IMR-90 (cell line): ENCODE results near the gene CMSS1. TPM values are rescaled to one million over a fixed set of nuclear protein-coding genes. Genes with fewer than 3 reads are reported as not detected.

Experiments used
- ATAC-seq: fragments of 200-7000 bp; cut with Tn5 transposase; 2 replicates; pipeline ENCODE4 v1.9.1; 2020; ENCODE audit warnings: low read depth, mild to moderate bottlenecking, moderate library complexity
- BruUV-seq: library from RNA; stranded (reverse); fragments of 400-500 nt; replicated peaks from 2 replicates; lab custom pipeline; 2021; lab: Mats Ljungman, UMichigan
- CTCF ChIA-PET: fragments of 300-600 bp; formaldehyde crosslinking; extraction: SDS; loops from one replicate; lab custom pipeline; 2021; ENCODE audit warnings: antibody characterized with exemption; lab: Yijun Ruan, JAX
- POLR2A ChIA-PET: fragments of 300-600 bp; sonication (Branson Sonifier 250); formaldehyde crosslinking; loops from one replicate; lab custom pipeline; 2022; ENCODE audit warnings: antibody characterized with exemption; ENCODE audit not compliant: unreplicated experiment; lab: Charles Lee
- DNase-seq: peaks from one replicate; pipeline ENCODE4 v3.0.0; 2013
- H2AFZ ChIP-seq: replicated peaks from 2 replicates; pipeline ENCODE3; 2013; ENCODE audit warnings: low read length, mild to moderate bottlenecking; ENCODE audit not compliant: poor library complexity
- H2AK5ac ChIP-seq: 2 replicates; pipeline ENCODE4 v1.6.1; 2013; ENCODE audit warnings: low read depth, low read length, inconsistent platforms
- H2AK9ac ChIP-seq: replicated peaks from 2 replicates; pipeline ENCODE3; 2013; ENCODE audit warnings: mild to moderate bottlenecking, low read depth, low read length, moderate library complexity; ENCODE audit not compliant: poor library complexity
- H2BK120ac ChIP-seq: 2 replicates; pipeline ENCODE4 v1.6.1; 2013; ENCODE audit warnings: low read depth, low read length, inconsistent platforms
- H2BK15ac ChIP-seq: 3 replicates; pipeline ENCODE4 v1.6.1; 2013; ENCODE audit warnings: low read depth, low read length, inconsistent platforms
- H2BK20ac ChIP-seq: 2 replicates; pipeline ENCODE4 v1.6.1; 2013; ENCODE audit warnings: low read depth, mild to moderate bottlenecking, inconsistent platforms, low read length, moderate library complexity
- H2BK5ac ChIP-seq: 2 replicates; pipeline ENCODE4 v1.6.1; 2013; ENCODE audit warnings: mild to moderate bottlenecking, low read depth, low read length, inconsistent platforms; ENCODE audit not compliant: poor library complexity, severe bottlenecking
- H3K14ac ChIP-seq: replicated peaks from 2 replicates; pipeline ENCODE4 v1.6.1; 2013; ENCODE audit warnings: low read depth, low read length, inconsistent platforms
- H3K18ac ChIP-seq: 2 replicates; pipeline ENCODE4 v1.6.1; 2013; ENCODE audit warnings: low read depth, low read length, control low read depth
- H3K23ac ChIP-seq: 2 replicates; pipeline ENCODE4 v1.6.1; 2013; ENCODE audit warnings: low read depth, low read length, inconsistent platforms
- H3K27ac ChIP-seq: 2 replicates; pipeline ENCODE4 v1.5.1; 2013; ENCODE audit warnings: mild to moderate bottlenecking, control low read depth, low read length; ENCODE audit not compliant: insufficient read depth
- H3K27me3 ChIP-seq: 2 replicates; pipeline ENCODE4 v1.6.1; 2013; ENCODE audit warnings: low read length; ENCODE audit not compliant: control insufficient read depth, insufficient read depth
- H3K36me3 ChIP-seq: 2 replicates; pipeline ENCODE4 v1.6.1; 2013; ENCODE audit warnings: low read length, mixed read lengths; ENCODE audit not compliant: control insufficient read depth, insufficient read depth
- H3K4ac ChIP-seq: 2 replicates; pipeline ENCODE4 v1.6.1; 2013; ENCODE audit warnings: low read depth, low read length, inconsistent platforms
- H3K4me1 ChIP-seq: 2 replicates; pipeline ENCODE4 v1.6.1; 2013; ENCODE audit warnings: low read length, mixed read lengths; ENCODE audit not compliant: control insufficient read depth, insufficient read depth
- H3K4me2 ChIP-seq: 2 replicates; pipeline ENCODE4 v1.6.1; 2013; ENCODE audit warnings: low read depth, mild to moderate bottlenecking, control low read depth, low read length, moderate library complexity
- H3K4me3 ChIP-seq: 2 replicates; pipeline ENCODE4 v1.5.1; 2013; ENCODE audit warnings: low read depth, mild to moderate bottlenecking, control low read depth, low read length, moderate library complexity; ENCODE audit not compliant: insufficient read depth
- H3K56ac ChIP-seq: 2 replicates; pipeline ENCODE4 v1.6.1; 2013; ENCODE audit warnings: low read length, inconsistent platforms; ENCODE audit not compliant: insufficient read depth; ENCODE audit errors: extremely low read depth
- H3K79me1 ChIP-seq, 2 experiments: 2 replicates each; pipeline ENCODE4 v1.6.1; 2013; ENCODE audit warnings: low read length in 2 of 2, inconsistent platforms in 1 of 2, low read depth in 1 of 2
- H3K9ac ChIP-seq: 2 replicates; pipeline ENCODE4 v1.6.1; 2013; ENCODE audit warnings: low read depth, low read length, control low read depth
- H3K9me1 ChIP-seq: 2 replicates; pipeline ENCODE4 v1.6.1; 2013; ENCODE audit warnings: low read length, inconsistent platforms; ENCODE audit not compliant: insufficient read depth
- H3K9me3 ChIP-seq: 2 replicates; pipeline ENCODE4 v1.6.1; 2013; ENCODE audit warnings: low read length; ENCODE audit not compliant: control insufficient read depth, insufficient read depth
- H4K20me1 ChIP-seq: 2 replicates; pipeline ENCODE4 v1.6.1; 2013; ENCODE audit warnings: low read length, inconsistent platforms; ENCODE audit not compliant: insufficient read depth
- H4K5ac ChIP-seq: 2 replicates; pipeline ENCODE4 v1.6.1; 2013; ENCODE audit warnings: mild to moderate bottlenecking, low read depth, low read length, control low read depth
- H4K8ac ChIP-seq, 2 experiments: 2 replicates each; pipeline ENCODE4 v1.6.1; 2013; ENCODE audit warnings: low read depth in 2 of 2, low read length in 2 of 2, control low read depth in 1 of 2, inconsistent platforms in 1 of 2
- H4K91ac ChIP-seq: 2 replicates; pipeline ENCODE4 v1.6.1; 2013; ENCODE audit warnings: low read depth, low read length, inconsistent platforms; ENCODE audit not compliant: insufficient read depth
- BHLHE40 ChIP-seq: fragments of 150-350 bp; IDR thresholded peaks from 2 replicates; pipeline ENCODE4 v1.6.1; 2016; ENCODE audit warnings: mild to moderate bottlenecking, low read depth, low read length
- CEBPB ChIP-seq: IDR thresholded peaks from 2 replicates; pipeline ENCODE4 v1.6.1; 2012; ENCODE audit warnings: low read depth, low read length, improper control_type of control experiment
- CHD1 ChIP-seq: IDR thresholded peaks from 2 replicates; pipeline ENCODE4 v1.6.1; 2012; ENCODE audit warnings: low read depth, low read length, improper control_type of control experiment
- FOS ChIP-seq: fragments of 150-350 bp; IDR thresholded peaks from 2 replicates; pipeline ENCODE4 v1.6.1; 2016; ENCODE audit warnings: low read depth, low read length
- MAFK ChIP-seq: IDR thresholded peaks from 2 replicates; pipeline ENCODE4 v1.6.1; 2012; ENCODE audit warnings: low read depth, low read length, improper control_type of control experiment
- MAZ ChIP-seq: IDR thresholded peaks from 2 replicates; pipeline ENCODE4 v1.6.1; 2012; ENCODE audit warnings: low read depth, mild to moderate bottlenecking, low read length, improper control_type of control experiment, moderate library complexity, borderline replicate concordance
- MXI1 ChIP-seq: IDR thresholded peaks from 2 replicates; pipeline ENCODE4 v1.6.1; 2012; ENCODE audit warnings: low read depth, mild to moderate bottlenecking, low read length, moderate library complexity, borderline replicate concordance
- NFE2L2 ChIP-seq: fragments of 150-350 bp; IDR thresholded peaks from 2 replicates; pipeline ENCODE4 v1.6.1; 2016; ENCODE audit warnings: low read depth, mild to moderate bottlenecking, low read length
- POLR2A ChIP-seq: IDR thresholded peaks from 2 replicates; pipeline ENCODE4 v1.6.1; 2012; ENCODE audit warnings: mild to moderate bottlenecking, low read depth, low read length
- RAD21 ChIP-seq: IDR thresholded peaks from 2 replicates; pipeline ENCODE4 v1.6.1; 2012; ENCODE audit warnings: low read length, improper control_type of control experiment
- RCOR1 ChIP-seq: IDR thresholded peaks from 2 replicates; pipeline ENCODE4 v1.6.1; 2012; ENCODE audit warnings: mild to moderate bottlenecking, low read length, improper control_type of control experiment; ENCODE audit not compliant: insufficient replicate concordance
- RFX5 ChIP-seq: IDR thresholded peaks from 2 replicates; pipeline ENCODE4 v1.8.0; 2012; ENCODE audit warnings: low read depth, mild to moderate bottlenecking, low read length, moderate library complexity
- SMC3 ChIP-seq: fragments of 150-350 bp; IDR thresholded peaks from 2 replicates; pipeline ENCODE4 v1.6.1; 2016; ENCODE audit warnings: low read depth, mild to moderate bottlenecking, antibody characterized with exemption, low read length, moderate library complexity
- WGBS, 2 experiments: methylation state at CpG; one replicate each; pipeline versions ENCODE4 v1.1.5 to v1.1.7; 2013; ENCODE audit warnings: missing lambda C conversion rate in 2 of 2; ENCODE audit not compliant: insufficient read length in 1 of 2; ENCODE audit errors: extremely low coverage in 2 of 2; 5-methylcytosine and 5-hydroxymethylcytosine counted together
- dilution Hi-C: fragments of 300-500 bp; cut with HindIII; formaldehyde crosslinking; loops from one replicate; pipeline ENCODE4 v1.14.3; 2018; ENCODE audit warnings: low sequenced_read_pairs; ENCODE audit not compliant: unreplicated experiment
- in situ Hi-C: fragments of 300-500 bp; cut with MboI; formaldehyde crosslinking; loops from 3 replicates; pipeline ENCODE4 v1.14.3; 2019; ENCODE audit warnings: low sequenced_read_pairs, inconsistent platforms, mixed read lengths
- intact Hi-C: fragments of 100-400 bp; cut with micrococcal nuclease; formaldehyde crosslinking; loops from 2 replicates; pipeline ENCODE4 v1.10.0; 2022
- polyA plus RNA-seq, 3 experiments: library from polyadenylated mRNA; depleted of rRNA; stranded (reverse); fragments of >200 nt; gene quantifications; 2 replicates each; pipeline ENCODE4 v1.2.3, GENCODE V29; 2012; ENCODE audit warnings: low replicate concordance in 1 of 3
- total RNA-seq: library from RNA; depleted of rRNA; stranded (reverse); fragments of >200 nt; gene quantifications from 2 replicates; pipeline ENCODE4 v1.2.3, GENCODE V29; 2012
- TF ChIP-seq, protein P1 (sequence below): conservative IDR thresholded peaks from 2 replicates; pipeline ENCODE4 v1.5.1; 2012; ENCODE audit warnings: mild to moderate bottlenecking, low read depth, low read length, improper control_type of control experiment
- TF ChIP-seq, protein P2 (sequence below): fragments of 150-350 bp; IDR thresholded peaks from 2 replicates; pipeline ENCODE4 v1.6.1; 2017; ENCODE audit warnings: mild to moderate bottlenecking, antibody characterized with exemption, low read length, low read depth

The CMSS1 gene
- total and polyA plus RNA-seq, 2 of the 4 experiments (the other 2 are of a cell fraction) = 12.5 to 13.6 TPM

DNA sequence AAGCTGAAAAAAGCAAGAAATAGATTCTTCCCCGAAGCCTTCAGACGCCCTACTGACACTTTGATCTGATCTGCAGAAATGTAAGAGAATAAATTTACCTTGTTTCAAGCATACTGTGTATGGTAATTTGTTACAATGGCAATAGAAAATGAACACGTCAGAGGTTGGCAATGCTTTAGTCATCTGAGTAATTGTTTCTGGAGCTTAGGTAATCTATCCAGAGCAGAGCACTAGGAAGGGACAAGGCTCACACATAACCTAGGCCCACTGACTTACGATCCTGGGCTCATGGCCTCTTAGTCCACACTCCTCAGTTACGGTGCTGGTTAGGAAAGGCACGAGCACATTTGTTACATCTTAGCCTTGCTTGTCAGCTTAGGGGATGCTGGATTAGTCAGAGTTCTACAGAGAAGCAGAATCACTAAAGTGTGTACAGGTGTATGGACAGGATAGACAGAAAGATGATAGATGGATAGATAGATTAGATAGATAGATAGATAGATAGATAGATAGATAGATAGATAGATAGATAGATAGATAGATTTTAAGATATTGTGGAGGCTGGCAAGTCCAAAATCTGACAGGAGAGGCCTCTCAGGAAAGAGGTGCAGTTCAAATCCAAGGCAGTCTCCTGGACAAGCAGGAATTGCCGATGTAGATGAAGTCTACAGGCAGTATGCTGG lies 396.4 kb downstream of the CMSS1 start:
- H3K9me1 ChIP-seq = peaks cover 4% of the 10 kb centered on the region
- no peaks in the 10 kb centered on the region for H3K9me3 ChIP-seq
- no peak overlapping the region for H2BK5ac ChIP-seq
- H3K27ac ChIP-seq = no peak overlapping the region
- H3K4me3 ChIP-seq = no peak overlapping the region
- no peaks in the 10 kb centered on the region for H4K20me1 ChIP-seq
- DNase-seq = peak; percentile 32
- no peaks in the 10 kb centered on the region for H3K79me1 ChIP-seq
- dilution Hi-C loops (no loop called here), in situ Hi-C loops (no loop called here), intact Hi-C loops (no loop called here)
- no peak for ATAC-seq
- H3K56ac ChIP-seq = no peak overlapping the region
- H3K27me3 ChIP-seq = no peaks in the 10 kb centered on the region; the same call in 1 of the 2 replicates
- peak overlapping the region; percentile 72 for H2AK5ac ChIP-seq
- H3K18ac ChIP-seq = no peak overlapping the region; the same call in 1 of the 2 replicates
- H3K23ac ChIP-seq = peak overlapping the region; percentile 16; the same call in 1 of the 2 replicates
- H3K4me2 ChIP-seq = no peak overlapping the region
- H3K4me1 ChIP-seq = peaks cover 16% of the 10 kb centered on the region
- H4K5ac ChIP-seq = 0 out of 2 replicates have a peak overlapping the region, but pooled peaks have one; percentile 0
- no peak overlapping the region for H2AFZ ChIP-seq
- POLR2A ChIA-PET = no interaction called here
- WGBS, 2 experiments = 94% methylated on average over 5 of the region's 7 CpGs; no CpG with 5 or more reads in 1 of the 2 experiments
- H3K9ac ChIP-seq = no peak overlapping the region
- H2BK120ac ChIP-seq = peak overlapping the region; percentile 58; the same call in 1 of the 2 replicates
- no peak overlapping the region; the same call in 1 of the 2 replicates for H3K14ac ChIP-seq
- CTCF ChIA-PET = no interaction called here
- H2AK9ac ChIP-seq = no peak overlapping the region
- no TSS peak for BruUV-seq
- peak overlapping the region; percentile 77; the same call in 1 of the 3 replicates for H2BK15ac ChIP-seq
- H3K4ac ChIP-seq = peak overlapping the region; percentile 76
- peak overlapping the region; percentile 20 for H4K91ac ChIP-seq
- no peaks in the 10 kb centered on the region for H3K36me3 ChIP-seq
- 0 out of 4 replicates have a peak overlapping the region, but pooled peaks of 1 of the 2 experiments have one; percentile 6 for H4K8ac ChIP-seq
- H2BK20ac ChIP-seq = peak overlapping the region; percentile 75; the same call in 1 of the 2 replicates
- TF ChIP-seq POLR2A = no peak
- no peak for TF ChIP-seq RFX5
- TF ChIP-seq FOS = no peak
- no peak for TF ChIP-seq CHD1
- TF ChIP-seq, protein P1, sequence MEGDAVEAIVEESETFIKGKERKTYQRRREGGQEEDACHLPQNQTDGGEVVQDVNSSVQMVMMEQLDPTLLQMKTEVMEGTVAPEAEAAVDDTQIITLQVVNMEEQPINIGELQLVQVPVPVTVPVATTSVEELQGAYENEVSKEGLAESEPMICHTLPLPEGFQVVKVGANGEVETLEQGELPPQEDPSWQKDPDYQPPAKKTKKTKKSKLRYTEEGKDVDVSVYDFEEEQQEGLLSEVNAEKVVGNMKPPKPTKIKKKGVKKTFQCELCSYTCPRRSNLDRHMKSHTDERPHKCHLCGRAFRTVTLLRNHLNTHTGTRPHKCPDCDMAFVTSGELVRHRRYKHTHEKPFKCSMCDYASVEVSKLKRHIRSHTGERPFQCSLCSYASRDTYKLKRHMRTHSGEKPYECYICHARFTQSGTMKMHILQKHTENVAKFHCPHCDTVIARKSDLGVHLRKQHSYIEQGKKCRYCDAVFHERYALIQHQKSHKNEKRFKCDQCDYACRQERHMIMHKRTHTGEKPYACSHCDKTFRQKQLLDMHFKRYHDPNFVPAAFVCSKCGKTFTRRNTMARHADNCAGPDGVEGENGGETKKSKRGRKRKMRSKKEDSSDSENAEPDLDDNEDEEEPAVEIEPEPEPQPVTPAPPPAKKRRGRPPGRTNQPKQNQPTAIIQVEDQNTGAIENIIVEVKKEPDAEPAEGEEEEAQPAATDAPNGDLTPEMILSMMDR = no peak
- no peak for TF ChIP-seq MXI1
- TF ChIP-seq CEBPB = no peak
- no peak for TF ChIP-seq MAZ
- TF ChIP-seq MAFK = no peak
- TF ChIP-seq, protein P2, sequence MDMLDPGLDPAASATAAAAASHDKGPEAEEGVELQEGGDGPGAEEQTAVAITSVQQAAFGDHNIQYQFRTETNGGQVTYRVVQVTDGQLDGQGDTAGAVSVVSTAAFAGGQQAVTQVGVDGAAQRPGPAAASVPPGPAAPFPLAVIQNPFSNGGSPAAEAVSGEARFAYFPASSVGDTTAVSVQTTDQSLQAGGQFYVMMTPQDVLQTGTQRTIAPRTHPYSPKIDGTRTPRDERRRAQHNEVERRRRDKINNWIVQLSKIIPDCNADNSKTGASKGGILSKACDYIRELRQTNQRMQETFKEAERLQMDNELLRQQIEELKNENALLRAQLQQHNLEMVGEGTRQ = no peak
- no peak for TF ChIP-seq RAD21
- no peak for TF ChIP-seq BHLHE40
- TF ChIP-seq NFE2L2 = no peak
- no peak for TF ChIP-seq SMC3
- TF ChIP-seq RCOR1 = no peak
